Measurements from ENCODE around the gene FAM168A.

DNA sequence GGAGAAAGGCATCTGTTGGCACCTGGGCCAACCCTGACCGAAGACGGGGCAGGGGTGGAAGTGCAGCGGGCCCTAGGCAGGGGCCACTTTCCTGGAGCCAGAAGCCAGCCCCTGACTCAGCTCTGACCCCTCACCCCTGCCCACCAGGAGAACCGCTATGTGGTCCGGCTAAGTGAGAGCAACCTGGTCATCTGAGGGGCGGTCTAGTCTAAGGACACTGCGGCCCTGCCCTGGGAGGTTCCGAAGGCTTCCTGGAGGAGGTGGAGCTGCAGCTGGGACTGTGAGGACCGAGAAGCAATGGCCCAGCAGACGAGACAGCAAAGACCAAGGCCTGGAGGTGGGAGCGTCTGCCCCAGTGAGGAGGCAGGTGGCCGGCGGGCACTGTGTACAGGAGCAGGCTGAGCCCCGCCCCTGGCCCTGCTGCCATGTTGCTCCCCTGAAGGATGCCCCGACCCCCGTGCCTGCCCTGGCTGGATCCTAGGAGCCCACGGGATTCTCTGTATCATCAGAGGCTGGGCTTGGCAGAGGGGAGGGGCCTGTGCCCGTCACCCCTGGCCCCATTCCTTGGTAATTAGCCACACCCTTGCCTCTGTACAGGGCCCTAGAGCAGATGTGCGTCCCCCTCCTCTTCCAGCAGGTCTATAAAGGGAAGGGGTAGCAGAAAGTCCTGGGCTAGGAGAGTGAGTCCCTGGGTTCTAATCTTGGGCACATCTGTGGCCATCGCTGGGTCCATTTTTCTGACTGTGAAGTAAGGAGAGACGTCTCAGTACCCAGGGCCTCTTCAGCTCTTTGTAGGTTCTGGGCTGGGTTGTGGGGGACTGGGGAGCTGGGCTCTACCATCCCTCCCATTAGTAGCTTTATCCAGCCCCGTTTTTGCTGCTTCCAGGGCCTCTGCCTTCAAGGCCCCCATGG lies 202.4 kb downstream of the FAM168A start:
- TF ChIP-seq, protein P1, sequence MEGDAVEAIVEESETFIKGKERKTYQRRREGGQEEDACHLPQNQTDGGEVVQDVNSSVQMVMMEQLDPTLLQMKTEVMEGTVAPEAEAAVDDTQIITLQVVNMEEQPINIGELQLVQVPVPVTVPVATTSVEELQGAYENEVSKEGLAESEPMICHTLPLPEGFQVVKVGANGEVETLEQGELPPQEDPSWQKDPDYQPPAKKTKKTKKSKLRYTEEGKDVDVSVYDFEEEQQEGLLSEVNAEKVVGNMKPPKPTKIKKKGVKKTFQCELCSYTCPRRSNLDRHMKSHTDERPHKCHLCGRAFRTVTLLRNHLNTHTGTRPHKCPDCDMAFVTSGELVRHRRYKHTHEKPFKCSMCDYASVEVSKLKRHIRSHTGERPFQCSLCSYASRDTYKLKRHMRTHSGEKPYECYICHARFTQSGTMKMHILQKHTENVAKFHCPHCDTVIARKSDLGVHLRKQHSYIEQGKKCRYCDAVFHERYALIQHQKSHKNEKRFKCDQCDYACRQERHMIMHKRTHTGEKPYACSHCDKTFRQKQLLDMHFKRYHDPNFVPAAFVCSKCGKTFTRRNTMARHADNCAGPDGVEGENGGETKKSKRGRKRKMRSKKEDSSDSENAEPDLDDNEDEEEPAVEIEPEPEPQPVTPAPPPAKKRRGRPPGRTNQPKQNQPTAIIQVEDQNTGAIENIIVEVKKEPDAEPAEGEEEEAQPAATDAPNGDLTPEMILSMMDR (IDR thresholded peaks at IDR 0.05): no peak
- TF ChIP-seq EP300 (IDR thresholded peaks at IDR 0.05): no peak

Data from tibial nerve (tissue), 4 donors.